LNCAP (cell line): ENCODE measurements around the gene IL22RA2.
A peak's percentile ranks its signal among the peaks of the same experiment; 100 is the strongest.

Experiments used
- CTCF ChIP-seq: fragments of 450-650 bp; IDR thresholded peaks from 2 replicates; pipeline ENCODE4 v1.5.1; 2017; ENCODE audit warnings: mild to moderate bottlenecking

IL22RA2 gene

GRCh38 chr6:137203256-137203655 is 29.8 kb upstream of the IL22RA2 start:
- TF ChIP-seq CTCF = no peak

GRCh38 chr6:137202078-137202477 is 28.6 kb upstream of the IL22RA2 start:
- peak; percentile 61 for TF ChIP-seq CTCF

GRCh38 chr6:137201006-137201405 is 27.6 kb upstream of the IL22RA2 start:
- TF ChIP-seq CTCF = no peak

GRCh38 chr6:137200288-137200687 is 26.8 kb upstream of the IL22RA2 start:
- no peak for TF ChIP-seq CTCF

GRCh38 chr6:137197684-137198645 is 24.5 kb upstream of the IL22RA2 start:
- TF ChIP-seq CTCF = no peak

GRCh38 chr6:137193256-137194070 is 20.0 kb upstream of the IL22RA2 start:
- no peak for TF ChIP-seq CTCF

- TF ChIP-seq CTCF = no peak
Measured at GRCh38 chr6:137192821-137193220, 19.4 kb upstream of the IL22RA2 start.
